ENCODE measurements around the gene GPR62.
"Not testable (repeated sequence)": the region's sequence is repeated elsewhere in the genome, so short reads cannot be mapped to it uniquely, and the experiment has no call there.

The GPR62 gene, protein sequence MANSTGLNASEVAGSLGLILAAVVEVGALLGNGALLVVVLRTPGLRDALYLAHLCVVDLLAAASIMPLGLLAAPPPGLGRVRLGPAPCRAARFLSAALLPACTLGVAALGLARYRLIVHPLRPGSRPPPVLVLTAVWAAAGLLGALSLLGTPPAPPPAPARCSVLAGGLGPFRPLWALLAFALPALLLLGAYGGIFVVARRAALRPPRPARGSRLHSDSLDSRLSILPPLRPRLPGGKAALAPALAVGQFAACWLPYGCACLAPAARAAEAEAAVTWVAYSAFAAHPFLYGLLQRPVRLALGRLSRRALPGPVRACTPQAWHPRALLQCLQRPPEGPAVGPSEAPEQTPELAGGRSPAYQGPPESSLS

DNA sequence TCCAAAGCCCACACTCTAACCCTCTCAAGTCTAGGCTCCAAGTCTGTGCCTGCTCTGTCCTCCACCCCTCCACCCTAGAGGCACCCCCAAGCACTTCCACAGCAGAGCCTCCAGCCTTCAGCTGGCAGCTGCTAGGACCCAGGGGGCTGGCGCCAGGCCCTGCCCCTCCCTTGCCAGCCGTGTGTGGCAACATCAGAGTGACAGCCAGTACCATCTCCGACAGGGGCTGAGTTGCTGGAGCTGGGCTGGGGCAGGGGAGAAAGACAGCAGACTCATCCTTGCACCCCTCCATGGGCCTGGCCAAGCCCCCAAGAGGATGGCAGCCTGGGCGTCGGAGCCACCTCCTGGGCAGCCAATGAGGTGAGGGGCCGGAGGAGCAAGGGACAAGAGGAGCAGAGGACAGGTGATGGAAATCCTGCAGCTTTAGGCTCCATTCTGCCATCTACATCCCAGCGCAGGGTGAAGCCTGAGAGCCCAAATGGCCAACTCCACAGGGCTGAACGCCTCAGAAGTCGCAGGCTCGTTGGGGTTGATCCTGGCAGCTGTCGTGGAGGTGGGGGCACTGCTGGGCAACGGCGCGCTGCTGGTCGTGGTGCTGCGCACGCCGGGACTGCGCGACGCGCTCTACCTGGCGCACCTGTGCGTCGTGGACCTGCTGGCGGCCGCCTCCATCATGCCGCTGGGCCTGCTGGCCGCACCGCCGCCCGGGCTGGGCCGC is at the start of gene GPR62:
TSS of gene GPR62 (plus strand) at position 207 of the 718 bp plus-strand sequence. CDS start at position 479, 272 bp downstream.
- DNase-seq (ENCODE audit: low read depth in 2 of 2), result no peak

DNA sequence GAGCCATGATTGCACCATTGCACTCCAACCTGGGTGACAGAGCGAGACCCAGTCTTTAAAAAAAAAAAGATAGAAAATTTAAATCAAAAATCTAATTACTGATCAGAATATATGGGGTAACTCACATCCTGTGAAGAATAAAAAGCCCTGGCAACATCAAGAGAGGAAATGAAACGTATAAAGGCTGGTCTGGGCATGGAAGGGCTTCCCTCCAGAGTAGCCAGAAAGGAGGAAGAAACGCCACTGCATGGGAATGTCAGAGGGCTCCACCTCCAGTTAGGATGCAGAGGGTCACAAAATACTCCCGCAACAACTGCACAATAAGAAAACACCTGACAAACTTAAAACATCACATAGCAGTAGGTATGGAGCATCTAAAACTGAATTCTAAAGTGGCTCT is 47.2 kb upstream of the GPR62 start:
- no peak for DNase-seq (ENCODE audit: low read depth in 2 of 2)

DNA sequence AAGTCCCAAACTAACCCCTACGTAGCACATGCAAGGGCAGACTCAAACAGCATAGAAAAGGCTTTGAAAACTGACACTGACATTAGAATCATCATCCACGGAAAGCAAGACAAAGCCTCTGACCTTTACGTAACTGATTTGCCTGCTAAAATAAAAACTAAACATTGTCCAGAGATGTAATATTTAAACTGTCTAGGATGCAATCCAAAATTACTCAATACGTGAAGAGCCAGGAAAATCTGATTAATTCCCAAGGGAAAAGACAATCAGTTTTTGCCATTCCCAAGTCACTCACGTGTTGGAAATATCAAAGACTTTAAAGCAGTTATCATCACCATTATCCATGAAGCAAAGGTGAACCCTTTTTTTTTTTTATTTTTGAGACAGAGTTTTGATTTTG is 38.8 kb upstream of the GPR62 start:
- no peak for DNase-seq (ENCODE audit: low read depth in 2 of 2)

DNA sequence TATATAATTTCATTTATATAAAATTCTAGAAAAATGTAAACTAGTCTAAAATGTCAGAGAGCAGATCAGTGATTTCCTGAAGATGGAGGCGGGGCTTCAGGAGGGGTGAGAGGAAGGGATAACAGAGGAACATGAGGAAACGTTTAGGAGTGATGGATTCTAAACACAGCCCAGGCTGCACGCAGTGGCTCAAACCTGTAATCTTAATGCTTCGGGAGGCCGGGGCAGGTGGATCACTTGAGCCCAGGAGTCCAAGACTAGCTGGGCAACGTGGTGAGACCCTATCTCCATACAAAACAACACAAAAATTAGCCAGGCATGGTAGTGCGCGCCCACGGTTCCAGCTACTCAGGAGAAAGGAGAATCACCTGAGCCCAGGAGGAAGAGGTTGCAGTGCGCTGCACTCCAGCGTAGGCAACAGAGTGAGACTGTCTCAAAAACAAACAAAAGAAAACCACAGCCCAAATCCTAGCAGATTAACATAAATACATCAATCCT is 34.1 kb upstream of the GPR62 start:
- no peak for DNase-seq (ENCODE audit: low read depth in 2 of 2)

DNA sequence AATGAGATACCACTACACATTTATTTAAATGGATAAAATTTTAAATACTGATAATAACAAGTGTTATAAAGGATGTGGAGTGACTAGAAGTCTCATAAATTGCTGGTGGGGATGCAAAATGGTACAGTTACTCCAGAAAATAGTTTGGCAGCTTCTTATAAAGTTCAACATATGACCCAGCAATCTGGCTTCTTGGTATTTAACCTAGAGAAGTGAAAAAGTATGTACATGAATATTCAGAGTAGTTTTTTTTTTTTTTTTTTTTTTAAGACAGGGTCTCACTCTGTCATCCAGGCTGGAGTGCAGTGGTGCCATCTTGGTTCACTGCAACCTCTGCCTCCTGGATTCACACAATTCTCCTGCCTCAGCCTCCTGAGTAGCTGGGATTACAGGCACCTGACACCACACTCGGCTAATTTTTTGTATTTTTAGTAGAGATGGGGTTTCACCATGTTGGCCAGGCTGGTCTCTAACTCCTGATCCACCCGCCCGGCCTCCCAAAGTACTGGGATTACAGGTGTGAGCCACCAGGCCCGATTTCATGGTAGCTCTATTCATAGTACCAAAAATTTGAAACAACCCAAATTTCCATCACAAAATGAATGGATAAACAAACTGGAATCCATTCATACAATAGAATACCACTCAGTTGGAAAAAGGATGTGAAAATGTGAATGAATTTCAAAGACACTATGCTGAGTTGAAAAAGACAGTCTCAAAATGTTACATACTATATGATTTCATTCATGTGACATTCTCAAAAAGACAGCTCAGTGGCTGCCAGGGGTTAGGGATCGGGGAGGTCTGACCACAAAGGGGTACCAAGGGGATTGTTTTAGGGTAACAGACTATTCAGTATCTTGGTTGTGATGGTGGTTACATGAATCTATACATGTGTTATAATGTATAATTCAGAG is 27.9 kb upstream of the GPR62 start:
- DNase-seq (ENCODE audit: low read depth in 2 of 2), result no peak

DNA sequence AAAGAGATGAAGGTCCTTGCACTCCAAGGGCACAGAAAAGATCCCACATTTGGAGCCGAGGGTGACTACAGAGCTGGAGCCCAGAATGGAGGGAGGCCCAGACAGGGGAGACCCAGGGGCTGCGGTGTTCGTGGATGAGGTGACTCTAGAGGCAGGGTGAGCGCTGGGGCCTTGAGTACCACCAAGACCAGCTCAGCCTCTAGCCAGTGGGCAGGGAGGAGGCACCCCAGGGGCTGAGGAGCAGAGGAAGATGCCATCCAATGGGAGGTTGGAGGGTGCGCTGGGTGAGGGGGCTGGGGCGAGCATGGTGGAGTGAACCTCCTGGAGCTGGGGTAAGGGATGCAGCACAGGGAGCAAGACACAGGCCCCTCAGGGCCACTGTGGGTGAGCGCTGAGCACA is 26.7 kb upstream of the GPR62 start:
- DNase-seq (ENCODE audit: low read depth in 2 of 2), result no peak

DNA sequence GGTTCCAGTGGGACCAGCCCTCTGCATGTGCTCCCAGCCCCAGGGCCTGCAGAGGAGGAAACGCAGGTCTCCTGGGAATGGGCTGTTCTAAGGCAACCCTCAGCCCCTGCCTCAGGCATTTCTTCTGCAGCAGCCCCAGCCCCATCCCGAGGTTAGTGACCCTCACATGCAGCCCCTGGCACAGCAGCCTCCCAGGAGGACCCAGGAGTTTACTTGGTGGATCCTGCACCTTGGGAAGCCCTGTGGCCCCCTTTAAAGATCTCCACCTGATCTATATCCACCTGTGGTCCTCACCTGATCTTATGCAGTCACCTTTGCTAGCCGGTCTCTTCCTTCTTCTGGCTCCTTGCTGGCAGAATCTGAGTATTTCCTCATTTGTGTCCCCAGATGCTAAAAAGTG is 26.2 kb upstream of the GPR62 start:
- DNase-seq (ENCODE audit: low read depth in 2 of 2), result not testable (repeated sequence)

DNA sequence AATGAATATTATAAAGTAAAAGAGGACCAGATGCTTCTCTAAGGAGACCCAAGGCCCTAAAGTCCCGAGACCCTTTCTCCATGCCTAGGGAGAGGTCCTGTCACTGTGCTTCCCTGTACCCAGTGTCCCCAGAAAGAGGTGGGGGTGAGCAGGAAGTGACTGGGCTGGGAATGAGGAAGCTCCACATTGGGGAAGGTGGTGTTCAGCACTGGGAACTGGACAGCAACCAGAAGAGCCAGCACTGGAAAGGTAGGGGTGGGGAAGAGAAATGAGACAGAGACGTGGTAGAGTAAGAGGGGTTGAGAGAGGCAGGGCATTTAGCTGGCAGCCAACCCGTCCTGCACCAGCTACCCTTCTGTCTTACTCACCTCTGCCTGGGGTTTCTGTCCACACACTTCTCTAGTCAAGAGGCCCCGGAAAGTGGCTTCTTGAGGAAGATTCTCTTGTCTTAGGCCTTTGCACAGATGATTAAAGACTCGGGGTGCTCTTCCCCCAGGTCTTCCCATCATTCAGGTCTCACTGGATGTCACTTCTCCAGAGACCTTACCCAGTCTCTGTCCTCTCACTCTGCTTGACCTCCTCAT is 25.7 kb upstream of the GPR62 start:
- DNase-seq (ENCODE audit: low read depth in 2 of 2), result no peak

DNA sequence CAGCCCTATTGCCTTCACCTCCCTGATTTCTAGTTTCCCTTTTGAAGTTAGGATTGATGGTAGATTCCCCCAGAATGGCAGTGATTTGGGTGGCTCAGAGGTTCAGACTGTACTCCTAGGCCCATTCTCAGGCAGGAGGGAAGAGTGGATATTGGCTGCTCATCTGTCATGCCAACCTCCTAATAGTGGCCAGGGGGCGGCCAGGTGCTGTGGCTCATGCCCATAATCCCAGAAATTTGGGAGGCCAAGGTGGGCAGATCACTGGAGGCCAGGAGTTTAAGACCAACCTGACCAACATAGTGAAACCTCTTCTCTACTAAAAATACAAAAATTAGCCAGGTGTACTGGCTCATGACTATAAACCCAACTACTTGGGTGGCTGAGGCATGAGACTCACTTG is 24.7 kb upstream of the GPR62 start:
- no peak for DNase-seq (ENCODE audit: low read depth in 2 of 2)

DNA sequence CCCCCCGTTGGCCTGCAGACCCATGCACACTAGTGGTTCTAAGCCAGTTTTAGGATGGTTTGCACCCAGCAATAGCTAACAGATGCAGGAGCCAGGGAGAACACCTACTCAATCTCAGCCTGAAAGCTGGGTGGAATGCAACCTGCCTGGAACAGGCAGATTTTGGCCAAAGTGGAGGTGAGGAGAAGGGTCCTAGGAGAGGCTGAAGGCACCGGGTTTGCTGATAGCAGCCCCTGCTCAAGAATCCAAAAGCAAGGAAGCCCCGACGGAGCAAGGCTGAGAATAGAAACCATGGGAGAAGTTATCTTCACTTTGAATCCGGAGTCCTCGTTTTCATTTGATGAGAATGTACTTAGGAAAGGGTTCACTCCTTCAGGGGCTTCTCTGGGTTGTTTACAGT is 23.4 kb upstream of the GPR62 start:
- DNase-seq (ENCODE audit: low read depth in 2 of 2), result no peak

DNA sequence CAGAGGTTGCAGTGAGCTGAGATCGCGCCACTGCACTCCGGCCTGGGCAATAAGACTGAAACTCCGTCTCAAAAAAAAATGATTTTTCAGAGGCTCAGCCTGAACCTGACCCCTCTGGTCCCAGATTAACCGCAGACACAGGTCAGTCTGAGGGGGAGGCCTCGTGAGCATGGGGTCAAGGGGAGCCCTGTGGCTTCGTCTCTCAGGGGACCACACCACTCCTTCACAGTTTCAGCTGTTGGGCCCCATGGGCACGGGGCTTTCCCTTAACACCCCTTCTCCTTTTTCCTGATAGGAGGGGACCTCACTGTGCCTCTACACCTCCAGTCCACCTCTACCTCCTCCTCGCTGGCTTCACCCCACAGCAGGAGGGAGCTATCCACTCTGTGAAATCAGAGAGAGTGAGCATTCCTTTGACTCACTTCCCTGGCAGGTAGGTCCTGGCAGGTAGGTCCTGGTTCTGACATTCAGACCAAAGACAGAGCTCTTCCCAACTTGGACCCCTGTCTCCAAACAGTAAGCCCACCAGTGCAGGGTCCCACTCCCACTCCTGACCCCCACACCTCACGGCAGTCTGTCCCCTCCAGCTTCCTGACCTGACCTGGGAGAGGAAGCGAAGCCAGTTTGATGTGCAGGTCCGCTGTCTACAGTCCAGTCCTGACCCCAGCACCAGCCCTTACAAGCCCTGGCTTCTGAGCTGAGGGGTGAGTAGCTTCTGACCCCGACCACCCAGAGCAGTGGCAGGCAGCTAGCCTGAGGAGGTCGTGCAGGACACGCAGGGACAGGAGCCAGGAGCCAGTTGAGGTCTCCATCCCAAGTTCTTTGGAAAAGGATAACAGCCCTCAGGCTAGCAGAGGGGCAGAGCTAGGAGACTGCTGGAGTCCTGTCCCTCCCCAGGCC is 22.5 kb upstream of the GPR62 start:
- DNase-seq (ENCODE audit: low read depth in 2 of 2), result no peak

DNA sequence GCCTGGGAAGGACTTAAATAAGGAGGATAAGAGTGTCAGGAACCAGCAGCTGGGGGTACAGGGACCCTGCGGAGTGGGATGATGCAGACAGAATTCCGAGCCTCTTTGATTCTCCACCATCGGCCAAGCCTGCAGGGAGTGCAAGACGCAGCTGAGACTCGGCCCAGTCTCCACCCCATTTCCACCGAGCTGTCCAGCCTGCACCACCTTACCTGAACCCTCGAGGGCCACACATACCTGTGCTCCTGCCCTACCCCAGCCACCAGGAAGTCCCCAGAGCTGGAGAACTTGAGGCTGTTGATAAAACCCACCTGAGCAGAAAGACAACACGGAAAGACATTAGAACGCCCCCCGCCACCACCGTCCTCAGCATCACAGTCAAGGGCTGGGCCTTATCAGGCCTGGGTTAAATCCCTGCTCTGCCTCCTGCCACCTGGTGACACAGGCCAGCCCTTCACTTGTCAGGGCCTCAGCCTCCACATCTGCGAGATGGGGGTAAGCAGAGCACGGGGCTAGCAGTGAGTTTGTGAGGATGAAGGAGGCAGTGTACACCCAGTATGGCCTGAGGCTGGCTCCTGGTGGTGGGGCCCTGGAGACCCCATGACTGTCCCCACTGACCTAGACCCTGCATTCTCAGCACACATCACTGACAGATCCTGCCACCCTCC is 21.6 kb upstream of the GPR62 start:
- DNase-seq (ENCODE audit: low read depth in 2 of 2), result no peak

DNA sequence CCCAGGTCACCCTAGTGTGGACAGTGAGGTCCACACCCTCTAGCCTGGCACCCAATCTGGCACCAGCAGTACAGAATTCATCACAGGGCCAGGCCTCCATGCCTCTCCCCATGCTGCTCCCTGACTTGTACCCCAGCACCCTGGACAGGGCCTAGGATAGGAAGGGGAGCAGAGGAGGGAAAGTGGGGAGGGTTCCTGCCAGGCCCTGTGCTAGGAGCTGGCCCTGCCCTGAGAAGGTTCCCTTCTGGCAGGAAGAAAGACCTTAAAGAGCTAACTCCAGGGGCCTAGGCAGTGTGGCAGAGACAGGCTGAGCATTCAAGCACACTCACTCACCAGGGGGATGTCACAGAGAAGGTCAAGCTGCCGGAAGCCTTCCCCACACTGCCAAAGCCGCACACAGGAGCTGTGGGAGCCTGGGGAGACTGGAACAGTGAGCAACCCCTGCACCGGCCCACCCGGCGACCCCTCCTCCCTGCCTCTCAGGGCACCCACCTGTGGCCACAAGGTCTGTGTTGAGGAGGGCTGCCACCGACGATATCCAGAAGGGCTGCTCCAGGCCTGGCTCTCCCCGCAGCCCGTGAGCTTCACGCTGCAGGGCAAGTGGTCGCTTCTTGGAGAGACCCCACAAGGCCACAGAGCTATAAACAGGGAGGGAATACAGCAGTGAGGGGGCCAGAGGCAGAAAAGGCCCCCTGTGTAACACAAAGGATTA is 20.9 kb upstream of the GPR62 start:
- no peak for DNase-seq (ENCODE audit: low read depth in 2 of 2)

DNA sequence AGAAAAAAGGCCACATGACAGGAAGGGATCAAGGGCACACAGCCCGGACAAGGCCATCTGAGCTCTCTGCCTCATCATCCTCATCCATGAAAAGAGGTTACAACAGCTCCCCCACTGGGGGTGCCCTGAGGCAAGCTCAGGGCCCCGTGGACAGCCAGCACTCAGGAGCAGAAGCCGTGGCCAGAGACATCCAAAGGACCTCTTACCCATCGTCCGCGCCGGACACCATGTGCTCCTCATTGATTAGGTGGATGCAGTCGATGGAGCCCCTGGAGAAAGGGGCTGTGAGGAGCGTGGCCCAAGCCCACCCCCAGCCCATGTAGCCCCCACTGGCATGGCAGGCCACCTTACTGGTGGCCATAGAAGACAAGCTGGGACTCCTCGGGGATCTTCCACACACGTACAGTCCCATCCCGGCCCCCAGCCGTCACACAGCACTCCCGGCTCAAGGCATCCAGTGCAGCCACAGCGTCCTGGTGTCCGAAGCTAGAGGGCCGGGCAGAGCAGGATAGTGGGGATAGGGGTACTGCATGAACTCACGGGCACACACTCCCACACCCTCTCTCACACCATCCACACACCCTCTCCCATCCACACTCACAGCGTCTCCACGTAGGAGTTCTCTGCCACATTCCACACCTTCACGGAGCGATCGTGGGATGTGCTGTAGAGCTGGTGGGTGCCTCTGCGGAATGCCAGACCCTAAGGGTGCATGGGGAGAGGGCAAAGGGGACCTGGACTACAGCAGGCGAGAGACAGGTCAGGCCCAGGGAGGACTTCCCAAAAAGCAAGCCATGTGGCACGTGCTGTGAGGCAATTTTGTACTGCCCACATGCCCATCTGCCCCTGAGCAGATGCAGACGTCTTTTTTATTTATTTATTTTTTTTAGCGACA is 19.9 kb upstream of the GPR62 start:
- DNase-seq (ENCODE audit: low read depth in 2 of 2), result no peak

DNA sequence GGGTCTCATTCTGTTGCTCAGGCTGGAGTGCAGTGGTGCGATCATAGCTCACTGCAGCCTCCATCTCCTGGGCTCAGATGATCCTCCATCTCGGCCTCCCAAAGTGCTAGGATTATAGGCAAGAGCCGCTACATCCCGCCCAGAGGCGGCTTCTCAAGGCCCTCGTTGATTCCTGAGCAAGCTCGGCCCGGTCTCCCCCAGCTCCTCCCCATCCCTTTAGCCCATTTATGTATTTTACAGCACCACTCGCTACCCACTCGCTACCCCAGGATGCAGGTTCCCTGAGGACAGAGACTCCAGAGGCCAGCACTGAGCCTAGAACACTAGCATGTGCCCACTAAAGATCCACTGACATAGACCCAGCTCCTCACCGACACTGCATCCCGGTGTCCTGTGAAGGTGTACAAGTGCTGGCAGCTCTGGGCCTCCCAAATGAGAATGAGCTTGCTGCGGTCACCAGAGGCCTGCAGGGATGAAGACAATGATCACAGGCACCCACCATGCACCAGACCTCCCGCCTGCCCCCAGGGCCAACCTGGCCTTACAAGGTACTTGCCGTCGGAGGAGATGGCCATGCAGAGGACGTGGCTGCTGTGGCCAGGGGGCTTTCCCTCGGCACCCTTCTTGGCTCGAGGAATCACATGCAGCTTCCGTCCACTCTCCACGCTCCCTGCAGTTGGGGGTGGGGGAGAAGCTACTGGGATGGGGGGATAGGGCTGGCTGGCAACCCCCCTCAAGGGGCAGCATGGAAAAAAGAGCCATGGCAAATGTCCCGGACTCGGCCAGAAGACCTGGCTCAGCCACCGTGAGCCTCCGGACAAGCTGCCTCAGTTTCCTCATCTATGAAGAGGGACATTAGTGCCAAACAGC is 19.1 kb upstream of the GPR62 start:
- no peak for DNase-seq (ENCODE audit: low read depth in 2 of 2)

DNA sequence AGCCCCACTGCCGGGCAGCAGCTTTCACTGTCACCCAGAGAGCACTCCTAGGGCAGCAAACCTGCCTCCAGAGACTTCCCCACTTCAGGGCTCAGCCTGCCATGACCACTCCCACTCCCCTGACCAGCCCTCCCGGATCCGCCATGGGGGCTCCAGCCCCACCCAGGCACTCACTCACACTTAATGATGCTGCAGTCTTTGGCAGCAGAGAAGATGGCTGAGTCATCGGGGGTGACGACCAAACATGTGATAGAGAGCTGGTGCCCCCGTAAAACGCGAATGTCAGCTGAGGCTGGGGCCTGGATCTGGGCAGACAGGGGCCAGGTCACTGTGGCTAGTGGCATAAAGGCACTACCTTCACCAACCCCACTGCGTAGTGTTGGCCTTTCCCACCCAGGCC is 18.2 kb upstream of the GPR62 start:
- DNase-seq (ENCODE audit: low read depth in 2 of 2), result no peak

Measured in activated CD8-positive, alpha-beta memory T cell treated with anti-CD3 and anti-CD28 coated beads for 4 hours (primary cell).